ENCODE results near the gene FOXN3. TPM values are rescaled to one million over a fixed set of nuclear protein-coding genes. Genes with fewer than 3 reads are reported as not detected.
A peak's percentile ranks its signal among the peaks of the same experiment; 100 is the strongest.

The FOXN3 gene
- polyA plus RNA-seq, 3 donors = 38.7 to 57.4 (median 42.0) TPM

DNA sequence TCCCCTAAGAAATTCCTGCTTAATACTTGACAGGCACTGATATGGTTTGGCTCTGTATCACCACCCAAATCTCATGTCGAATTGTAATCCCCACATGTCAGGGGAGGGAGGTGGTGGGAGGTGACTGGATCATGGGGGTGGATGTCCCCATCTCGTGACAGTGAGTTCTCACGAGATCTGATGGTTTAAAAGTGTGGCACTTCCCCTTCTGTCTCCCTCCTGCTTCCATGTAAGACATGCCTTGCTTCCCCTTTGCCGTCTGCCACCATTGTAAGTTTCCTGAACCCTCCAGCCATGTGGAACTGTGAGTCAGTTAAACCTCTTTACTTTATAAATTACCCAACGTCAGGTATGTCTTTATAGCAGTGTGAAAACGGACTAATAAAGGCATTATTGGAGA, 198.0 kb downstream of the FOXN3 start:
- Mint-ChIP-seq H3K27me3 (ENCODE audit: low read depth in 3 of 3) (no peaks in the 10 kb centered on the region), H3K4me3 (no peak overlapping the region), H3K36me3 (peaks cover 47 to 63% of the 10 kb centered on the region in 2 donors), H3K9me3 (peaks cover 0 to 4% (median 0%) of the 10 kb centered on the region in 7 donors), H3K27ac (peak overlapping the region; percentile 9 to 77 (median 60)), H3K4me1 (peaks cover 20% of the 10 kb centered on the region)
- Histone ChIP-seq H3K9ac (ENCODE audit: insufficient read depth, low read length, poor library complexity, severe bottlenecking) (no peak overlapping the region), H2AFZ (ENCODE audit: insufficient read depth, low read depth, low read length, poor library complexity, severe bottlenecking) (no peak overlapping the region), H3K4me3 (replicated peaks in 1 of 3; ENCODE audit: low read depth in 2 of 3, low read length in 3 of 3) (no peak overlapping the region), H3K4me1 (ENCODE audit: control insufficient read depth in 1 of 2, insufficient read depth in 2 of 2, low read length in 2 of 2) (peaks cover 0 to 2% of the 10 kb centered on the region in 2 donors), H3K9me3 (replicated peaks in 1 of 2; ENCODE audit: control insufficient read depth in 1 of 2, insufficient read depth in 1 of 2, low read length in 2 of 2) (peaks cover 0 to 8% of the 10 kb centered on the region in 2 donors), H4K20me1 (ENCODE audit: insufficient read depth, low read length) (peaks cover 87% of the 10 kb centered on the region), H3K36me3 (replicated peaks in 1 of 2; ENCODE audit: control insufficient read depth in 1 of 2, insufficient read depth in 2 of 2, low read length in 2 of 2) (peaks cover 19 to 68% of the 10 kb centered on the region in 2 donors), H3K79me2 (ENCODE audit: insufficient read depth, low read length) (peaks cover 5% of the 10 kb centered on the region), H3K27me3 (ENCODE audit: control insufficient read depth in 2 of 2, insufficient read depth in 2 of 2, low read length in 2 of 2) (no peaks in the 10 kb centered on the region), H3K27ac (ENCODE audit: low read depth in 1 of 2, low read length in 2 of 2) (peak overlapping the region in 1 of 2 donors; percentile 45), H3K4me2 (replicated peaks; ENCODE audit: extremely low read depth, low read length, poor library complexity, severe bottlenecking) (no peak overlapping the region)
- intact Hi-C loops (cut with micrococcal nuclease) = no loop called here
- no CpG with 5 or more reads among the region's 6 CpGs for WGBS (ENCODE audit: insufficient coverage)
- DNase-seq = peak; percentile 23 to 67 (median 44)
- TF ChIP-seq, protein P1, sequence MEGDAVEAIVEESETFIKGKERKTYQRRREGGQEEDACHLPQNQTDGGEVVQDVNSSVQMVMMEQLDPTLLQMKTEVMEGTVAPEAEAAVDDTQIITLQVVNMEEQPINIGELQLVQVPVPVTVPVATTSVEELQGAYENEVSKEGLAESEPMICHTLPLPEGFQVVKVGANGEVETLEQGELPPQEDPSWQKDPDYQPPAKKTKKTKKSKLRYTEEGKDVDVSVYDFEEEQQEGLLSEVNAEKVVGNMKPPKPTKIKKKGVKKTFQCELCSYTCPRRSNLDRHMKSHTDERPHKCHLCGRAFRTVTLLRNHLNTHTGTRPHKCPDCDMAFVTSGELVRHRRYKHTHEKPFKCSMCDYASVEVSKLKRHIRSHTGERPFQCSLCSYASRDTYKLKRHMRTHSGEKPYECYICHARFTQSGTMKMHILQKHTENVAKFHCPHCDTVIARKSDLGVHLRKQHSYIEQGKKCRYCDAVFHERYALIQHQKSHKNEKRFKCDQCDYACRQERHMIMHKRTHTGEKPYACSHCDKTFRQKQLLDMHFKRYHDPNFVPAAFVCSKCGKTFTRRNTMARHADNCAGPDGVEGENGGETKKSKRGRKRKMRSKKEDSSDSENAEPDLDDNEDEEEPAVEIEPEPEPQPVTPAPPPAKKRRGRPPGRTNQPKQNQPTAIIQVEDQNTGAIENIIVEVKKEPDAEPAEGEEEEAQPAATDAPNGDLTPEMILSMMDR (IDR thresholded peaks at IDR 0.05) = no peak

DNA sequence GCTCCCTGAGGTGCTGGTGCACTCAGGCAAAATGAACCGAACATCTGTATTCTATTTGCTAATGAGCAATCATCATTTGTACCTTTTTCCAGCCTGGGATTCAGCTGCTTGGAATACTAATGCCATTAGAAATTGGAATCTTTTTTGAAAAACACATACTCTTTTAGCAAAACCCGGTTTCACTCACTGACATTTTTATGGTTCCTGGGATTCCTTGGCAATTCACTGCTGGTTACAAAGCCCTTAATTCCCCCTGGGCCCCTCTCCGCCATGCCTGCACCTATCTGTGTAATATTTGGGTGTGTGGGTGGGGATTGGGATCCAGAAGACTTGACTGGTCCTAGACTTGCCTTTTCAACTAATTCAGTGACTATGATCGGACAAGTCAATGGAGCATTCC, 199.1 kb downstream of the FOXN3 start:
- Histone ChIP-seq H3K79me2 (ENCODE audit: insufficient read depth, low read length) (peaks cover 5% of the 10 kb centered on the region), H3K4me3 (replicated peaks in 1 of 3; ENCODE audit: low read depth in 2 of 3, low read length in 3 of 3) (no peak overlapping the region), H3K27ac (ENCODE audit: low read depth in 1 of 2, low read length in 2 of 2) (peak overlapping the region in 1 of 2 donors; percentile 1), H3K36me3 (replicated peaks in 1 of 2; ENCODE audit: control insufficient read depth in 1 of 2, insufficient read depth in 2 of 2, low read length in 2 of 2) (peaks cover 15 to 69% of the 10 kb centered on the region in 2 donors), H3K4me2 (replicated peaks; ENCODE audit: extremely low read depth, low read length, poor library complexity, severe bottlenecking) (no peak overlapping the region), H3K9me3 (replicated peaks in 1 of 2; ENCODE audit: control insufficient read depth in 1 of 2, insufficient read depth in 1 of 2, low read length in 2 of 2) (peaks cover 0 to 8% of the 10 kb centered on the region in 2 donors), H3K27me3 (ENCODE audit: control insufficient read depth in 2 of 2, insufficient read depth in 2 of 2, low read length in 2 of 2) (no peaks in the 10 kb centered on the region), H2AFZ (ENCODE audit: insufficient read depth, low read depth, low read length, poor library complexity, severe bottlenecking) (no peak overlapping the region), H4K20me1 (ENCODE audit: insufficient read depth, low read length) (peaks cover 87% of the 10 kb centered on the region), H3K9ac (ENCODE audit: insufficient read depth, low read length, poor library complexity, severe bottlenecking) (no peak overlapping the region), H3K4me1 (ENCODE audit: control insufficient read depth in 1 of 2, insufficient read depth in 2 of 2, low read length in 2 of 2) (peaks cover 0 to 2% of the 10 kb centered on the region in 2 donors)
- Mint-ChIP-seq H3K36me3 (peaks cover 42 to 55% of the 10 kb centered on the region in 2 donors), H3K27ac (peak overlapping the region in 3 of 7 donors; percentile 27 to 75 (median 57)), H3K27me3 (ENCODE audit: low read depth in 3 of 3) (no peaks in the 10 kb centered on the region), H3K4me3 (no peak overlapping the region), H3K4me1 (peaks cover 20% of the 10 kb centered on the region), H3K9me3 (peaks cover 0 to 4% (median 0%) of the 10 kb centered on the region in 7 donors)
- WGBS (ENCODE audit: insufficient coverage) = no CpG with 5 or more reads among the region's 4 CpGs
- intact Hi-C loops (cut with micrococcal nuclease) = no loop called here
- TF ChIP-seq, protein P1 (IDR thresholded peaks at IDR 0.05) = no peak
- no peak for DNase-seq

Measured in CD14-positive monocyte (primary cell).